Measurements from ENCODE around the gene HNRNPL.

Gene HNRNPL

DNA sequence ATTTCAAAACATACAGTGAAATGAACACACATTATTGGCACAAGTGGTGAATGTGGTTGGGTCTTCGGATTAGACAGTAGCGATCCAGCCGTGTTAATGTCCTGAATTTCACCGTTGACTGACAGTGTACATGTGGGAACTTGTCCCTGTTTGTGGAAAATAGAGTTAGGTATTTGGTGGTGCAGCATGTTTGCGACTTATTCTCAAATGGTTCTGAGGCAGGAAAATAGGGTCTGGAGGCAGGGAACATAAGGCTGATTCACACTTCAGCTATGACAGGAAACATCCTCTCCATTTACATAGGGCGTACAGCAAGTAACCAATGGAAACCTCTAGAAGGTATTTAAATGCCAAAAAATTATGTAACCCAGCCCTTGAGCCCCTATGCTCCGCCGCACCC lies 56.6 kb downstream of the HNRNPL start:
- TF ChIP-seq POLR2AphosphoS5 (IDR thresholded peaks at IDR 0.05; ENCODE audit: low read depth, low read length) (no peak), FOXP2 (optimal IDR thresholded peaks at IDR 0.05; ENCODE audit: borderline replicate concordance, extremely low read depth, extremely low read length, insufficient read depth) (no peak), SIN3A (IDR thresholded peaks at IDR 0.05; ENCODE audit: borderline replicate concordance, insufficient read depth, low read length) (no peak), TAF1 (IDR thresholded peaks at IDR 0.05; ENCODE audit: borderline replicate concordance, insufficient read depth, low read length) (no peak)
- TF ChIP-seq, protein P1, sequence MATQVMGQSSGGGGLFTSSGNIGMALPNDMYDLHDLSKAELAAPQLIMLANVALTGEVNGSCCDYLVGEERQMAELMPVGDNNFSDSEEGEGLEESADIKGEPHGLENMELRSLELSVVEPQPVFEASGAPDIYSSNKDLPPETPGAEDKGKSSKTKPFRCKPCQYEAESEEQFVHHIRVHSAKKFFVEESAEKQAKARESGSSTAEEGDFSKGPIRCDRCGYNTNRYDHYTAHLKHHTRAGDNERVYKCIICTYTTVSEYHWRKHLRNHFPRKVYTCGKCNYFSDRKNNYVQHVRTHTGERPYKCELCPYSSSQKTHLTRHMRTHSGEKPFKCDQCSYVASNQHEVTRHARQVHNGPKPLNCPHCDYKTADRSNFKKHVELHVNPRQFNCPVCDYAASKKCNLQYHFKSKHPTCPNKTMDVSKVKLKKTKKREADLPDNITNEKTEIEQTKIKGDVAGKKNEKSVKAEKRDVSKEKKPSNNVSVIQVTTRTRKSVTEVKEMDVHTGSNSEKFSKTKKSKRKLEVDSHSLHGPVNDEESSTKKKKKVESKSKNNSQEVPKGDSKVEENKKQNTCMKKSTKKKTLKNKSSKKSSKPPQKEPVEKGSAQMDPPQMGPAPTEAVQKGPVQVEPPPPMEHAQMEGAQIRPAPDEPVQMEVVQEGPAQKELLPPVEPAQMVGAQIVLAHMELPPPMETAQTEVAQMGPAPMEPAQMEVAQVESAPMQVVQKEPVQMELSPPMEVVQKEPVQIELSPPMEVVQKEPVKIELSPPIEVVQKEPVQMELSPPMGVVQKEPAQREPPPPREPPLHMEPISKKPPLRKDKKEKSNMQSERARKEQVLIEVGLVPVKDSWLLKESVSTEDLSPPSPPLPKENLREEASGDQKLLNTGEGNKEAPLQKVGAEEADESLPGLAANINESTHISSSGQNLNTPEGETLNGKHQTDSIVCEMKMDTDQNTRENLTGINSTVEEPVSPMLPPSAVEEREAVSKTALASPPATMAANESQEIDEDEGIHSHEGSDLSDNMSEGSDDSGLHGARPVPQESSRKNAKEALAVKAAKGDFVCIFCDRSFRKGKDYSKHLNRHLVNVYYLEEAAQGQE (IDR thresholded peaks at IDR 0.05; ENCODE audit: insufficient read depth in 1 of 2, low read depth in 2 of 2, low read length in 2 of 2), result no peak

DNA sequence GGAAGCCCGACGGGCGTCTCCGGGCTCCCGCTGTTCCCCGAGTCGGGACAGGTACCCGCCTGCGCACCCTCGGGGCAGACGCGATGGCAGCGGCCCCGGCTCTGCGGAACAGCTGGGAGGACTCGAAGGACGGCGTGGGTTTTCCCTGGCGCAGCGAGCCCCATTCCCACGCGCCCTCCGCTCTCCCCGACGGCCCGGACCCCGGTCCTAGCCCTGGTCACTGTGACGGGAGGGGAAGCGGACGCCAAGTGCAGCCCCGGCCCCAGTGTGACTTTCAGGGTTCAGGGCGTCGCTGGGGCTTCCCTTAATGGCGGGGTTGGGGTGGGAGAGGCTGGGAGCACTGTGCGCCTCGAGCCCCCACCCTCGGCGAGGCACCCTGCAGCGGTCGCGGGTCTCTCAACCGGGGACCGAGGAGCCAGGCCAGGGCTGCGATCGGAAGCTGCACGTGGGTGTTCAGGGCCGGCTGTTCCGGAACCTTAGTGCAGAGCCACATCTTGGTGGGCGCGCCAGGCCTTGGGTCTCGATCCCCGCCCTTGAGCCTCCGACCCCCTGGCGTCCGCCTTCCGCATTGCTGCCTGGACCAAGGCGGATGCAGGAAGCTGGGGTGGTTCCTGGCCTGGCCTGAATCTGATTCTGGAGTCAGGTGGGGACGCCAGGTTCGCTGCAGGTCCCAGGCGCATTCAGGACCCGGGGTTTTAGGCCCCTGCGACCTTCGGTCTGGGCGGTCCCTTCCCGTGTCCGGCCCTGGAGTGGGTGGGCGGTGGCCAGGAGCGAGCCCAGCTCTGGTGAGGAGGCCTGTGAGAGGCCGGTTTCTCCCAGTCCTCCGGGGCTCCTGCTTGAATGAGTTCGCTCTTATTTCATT lies 57.3 kb downstream of the HNRNPL start:
- TF ChIP-seq, protein P1 (IDR thresholded peaks at IDR 0.05; ENCODE audit: insufficient read depth in 1 of 2, low read depth in 2 of 2, low read length in 2 of 2), result no peak
- TF ChIP-seq POLR2AphosphoS5 (IDR thresholded peaks at IDR 0.05; ENCODE audit: low read depth, low read length) (no peak), SIN3A (IDR thresholded peaks at IDR 0.05; ENCODE audit: borderline replicate concordance, insufficient read depth, low read length) (no peak), FOXP2 (optimal IDR thresholded peaks at IDR 0.05; ENCODE audit: borderline replicate concordance, extremely low read depth, extremely low read length, insufficient read depth) (no peak), TAF1 (IDR thresholded peaks at IDR 0.05; ENCODE audit: borderline replicate concordance, insufficient read depth, low read length) (no peak)

DNA sequence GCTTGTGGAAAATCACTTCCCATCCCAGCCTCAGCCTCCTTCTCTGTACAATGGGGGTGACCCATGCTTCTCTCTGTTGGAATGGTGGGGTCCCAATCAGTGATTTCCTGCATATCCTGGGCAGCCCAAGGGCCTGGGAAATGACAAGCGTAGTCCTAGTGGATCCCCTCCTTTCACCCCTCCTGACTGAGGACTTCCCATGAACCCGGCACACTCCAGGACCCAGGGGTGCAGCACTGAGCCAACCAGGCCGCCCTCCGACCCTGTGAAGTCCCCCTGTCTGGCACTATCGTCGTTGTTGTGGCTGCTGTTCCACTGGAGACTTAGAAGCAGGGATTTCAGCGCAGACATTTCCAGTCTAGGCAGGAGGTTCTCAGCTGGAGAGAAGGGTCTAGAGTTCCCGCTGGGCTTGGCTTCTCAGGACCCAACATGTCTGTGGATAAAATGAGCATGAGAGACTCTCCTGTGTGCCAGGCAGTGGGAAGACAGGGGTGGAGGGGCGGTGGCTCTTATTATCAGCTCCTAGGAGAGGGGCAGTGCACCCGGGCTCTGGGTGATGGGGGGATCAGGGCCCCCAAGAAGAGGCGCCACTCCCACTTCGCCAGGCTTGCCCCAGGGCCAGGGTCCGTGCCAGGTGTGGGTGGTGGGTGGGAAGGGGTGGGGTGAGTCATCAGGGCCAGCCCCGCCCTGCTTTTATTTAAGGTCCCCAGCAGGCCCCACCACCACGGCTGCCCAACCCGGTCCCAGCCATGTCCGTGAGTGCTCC lies 61.1 kb downstream of the HNRNPL start, which contains the start of gene LGALS7B:
LGALS7B (plus strand) TSS at position 723 of the 766 bp plus-strand sequence; CDS start at position 750, 27 bp downstream.
- no peak for TF ChIP-seq SIN3A (IDR thresholded peaks at IDR 0.05; ENCODE audit: borderline replicate concordance, insufficient read depth, low read length)
- TF ChIP-seq, protein P1 (IDR thresholded peaks at IDR 0.05; ENCODE audit: insufficient read depth in 1 of 2, low read depth in 2 of 2, low read length in 2 of 2), result no peak
- no peak for TF ChIP-seq FOXP2 (optimal IDR thresholded peaks at IDR 0.05; ENCODE audit: borderline replicate concordance, extremely low read depth, extremely low read length, insufficient read depth)
- no peak for TF ChIP-seq TAF1 (IDR thresholded peaks at IDR 0.05; ENCODE audit: borderline replicate concordance, insufficient read depth, low read length)
- no peak for TF ChIP-seq POLR2AphosphoS5 (IDR thresholded peaks at IDR 0.05; ENCODE audit: low read depth, low read length)

- TF ChIP-seq FOXP2 (optimal IDR thresholded peaks at IDR 0.05; ENCODE audit: borderline replicate concordance, extremely low read depth, extremely low read length, insufficient read depth), result no peak
- TF ChIP-seq POLR2AphosphoS5 (IDR thresholded peaks at IDR 0.05; ENCODE audit: low read depth, low read length), result no peak
- TF ChIP-seq, protein P1 (IDR thresholded peaks at IDR 0.05; ENCODE audit: insufficient read depth in 1 of 2, low read depth in 2 of 2, low read length in 2 of 2), result no peak
- no peak for TF ChIP-seq SIN3A (IDR thresholded peaks at IDR 0.05; ENCODE audit: borderline replicate concordance, insufficient read depth, low read length)
- TF ChIP-seq TAF1 (IDR thresholded peaks at IDR 0.05; ENCODE audit: borderline replicate concordance, insufficient read depth, low read length), result no peak
Measured at GRCh38 chr19:38786572-38787265, 63.1 kb downstream of the HNRNPL start.
